GM18907 (cell line): Measurements from ENCODE around the gene MEST.
"Not testable (repeated sequence)": the region's sequence is repeated elsewhere in the genome, so short reads cannot be mapped to it uniquely, and the experiment has no call there.

ENCODE experiments used
- ATAC-seq: cut with Tn5 transposase; IDR thresholded peaks from one replicate; pipeline ENCODE4 v1.9.1; 2021; ENCODE audit warnings: mild to moderate bottlenecking, moderate library complexity; ENCODE audit not compliant: unreplicated experiment

MEST gene

DNA sequence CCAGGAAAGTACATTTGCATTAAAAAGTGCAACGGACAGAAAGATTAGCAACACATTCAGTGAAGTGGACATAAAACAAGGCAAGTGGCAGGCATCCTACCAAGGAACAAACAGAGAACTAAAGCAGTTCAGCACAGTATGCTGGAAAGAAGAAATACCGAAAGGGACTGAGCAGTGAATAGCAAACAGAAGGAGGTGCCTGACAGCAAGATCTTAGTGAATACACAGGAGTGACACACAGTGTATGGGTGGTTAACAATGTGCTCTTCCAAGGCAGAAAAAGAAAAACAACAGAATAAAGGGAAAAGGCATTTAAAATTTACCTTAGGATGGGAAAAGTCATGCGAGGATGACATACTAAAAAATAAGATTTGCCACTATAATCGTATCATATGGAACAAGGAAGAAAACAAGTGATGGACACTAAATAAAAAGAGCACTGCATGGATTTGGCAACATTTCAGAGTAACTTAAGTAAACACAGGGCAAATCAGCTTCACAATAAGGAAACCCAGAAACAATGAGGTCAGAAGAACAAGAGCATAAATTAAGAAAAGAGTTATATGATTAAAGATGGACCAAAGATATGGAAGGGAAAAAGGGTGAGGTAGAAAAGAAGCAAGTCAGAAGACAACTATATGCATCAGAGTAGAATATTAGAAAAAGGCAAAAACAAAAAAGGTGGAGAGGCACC, 29.5 kb downstream of the MEST start:
- ATAC-seq, result no peak

DNA sequence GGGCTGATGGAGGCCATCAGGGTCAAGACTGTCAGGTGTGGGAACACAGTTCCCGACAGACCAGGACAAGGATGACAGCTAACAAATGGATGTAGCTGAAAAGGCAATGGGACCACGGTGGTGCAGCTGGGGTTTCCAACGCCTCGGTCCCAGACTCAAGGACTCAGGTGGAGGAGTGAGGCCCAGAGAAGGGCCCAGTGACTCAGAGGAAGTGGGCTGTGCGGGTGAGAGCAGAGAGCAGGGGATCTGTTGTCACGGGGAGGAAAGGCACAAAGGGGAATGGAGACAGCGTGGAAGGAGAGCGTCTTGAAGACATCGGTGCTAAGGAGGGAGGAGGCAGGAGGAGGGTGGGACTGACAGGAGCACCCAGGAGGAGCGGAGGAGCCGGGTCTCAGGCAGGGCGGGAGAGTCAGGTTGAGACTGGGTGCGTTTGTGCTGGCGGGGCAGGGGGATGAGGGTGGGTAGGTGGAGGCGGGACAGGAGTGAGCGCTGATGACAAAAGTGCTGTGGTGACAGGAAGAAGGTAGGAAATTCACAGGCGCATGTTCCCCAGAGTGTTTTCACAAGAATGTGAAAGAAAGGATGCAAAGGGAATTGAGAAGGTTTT, 31.7 kb downstream of the MEST start:
- ATAC-seq, result not testable (repeated sequence)

DNA sequence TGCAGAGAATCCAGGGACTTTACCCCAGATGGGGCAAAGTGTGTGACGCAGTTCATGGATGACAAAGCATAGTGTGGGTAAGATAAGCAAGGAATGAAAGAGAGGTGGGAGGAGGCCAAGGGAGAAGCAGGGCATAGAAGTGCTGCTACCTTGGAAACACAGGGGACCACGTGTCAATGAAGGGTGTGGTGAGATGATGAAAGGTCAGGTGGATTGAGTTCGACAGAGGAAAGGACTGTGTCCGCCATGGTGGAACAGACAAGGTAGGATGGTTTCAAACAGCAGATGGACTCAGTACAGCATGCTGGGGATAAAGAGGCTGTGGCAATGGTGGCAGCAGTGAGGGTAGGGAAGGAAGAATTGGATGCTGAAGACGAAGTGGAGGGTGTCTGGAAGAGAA, 32.7 kb downstream of the MEST start:
- ATAC-seq, result no peak

DNA sequence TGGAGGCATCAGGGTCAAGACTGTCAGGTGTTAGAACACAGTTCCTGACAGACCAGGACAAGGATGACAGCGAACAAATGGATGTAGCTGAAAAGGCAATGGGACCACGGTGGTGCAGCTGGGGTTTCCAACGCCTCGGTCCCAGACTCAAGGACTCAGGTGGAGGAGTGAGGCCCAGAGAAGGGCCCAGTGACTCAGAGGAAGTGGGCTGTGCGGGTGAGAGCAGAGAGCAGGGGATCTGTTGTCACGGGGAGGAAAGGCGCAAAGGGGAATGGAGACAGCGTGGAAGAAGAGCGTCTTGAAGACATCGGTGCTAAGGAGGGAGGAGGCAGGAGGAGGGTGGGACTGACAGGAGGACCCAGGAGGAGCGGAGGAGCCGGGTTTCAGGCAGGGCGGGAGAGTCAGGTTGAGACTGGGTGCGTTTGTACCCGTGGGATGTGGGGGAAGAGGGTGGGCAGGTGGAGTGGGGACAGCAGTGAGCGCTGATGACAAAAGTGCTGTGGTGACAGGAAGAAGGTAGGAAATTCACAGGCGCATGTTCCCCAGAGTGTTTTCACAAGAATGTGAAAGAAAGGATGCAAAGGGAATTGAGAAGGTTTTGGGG, 36.0 kb downstream of the MEST start:
- ATAC-seq, result not testable (repeated sequence)

DNA sequence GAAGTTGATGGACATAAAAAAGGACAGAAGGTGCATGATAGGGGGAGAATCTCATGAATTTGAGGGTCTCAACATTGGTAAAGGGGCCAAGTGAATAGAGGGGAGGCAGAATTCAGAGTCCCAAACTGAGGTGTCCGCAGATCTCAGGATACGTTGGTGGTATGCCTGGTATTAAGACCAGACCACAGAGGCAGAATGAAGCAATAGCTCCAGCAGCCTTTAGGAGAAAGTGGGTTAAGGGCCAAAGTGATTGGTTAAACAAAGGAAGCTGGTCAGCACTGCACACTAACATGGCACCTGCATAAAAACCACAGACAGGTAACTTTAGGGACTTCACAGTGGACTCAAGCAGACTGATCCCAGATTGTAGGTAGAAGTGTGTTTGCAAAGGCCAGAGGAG, 37.5 kb downstream of the MEST start:
- no peak for ATAC-seq

DNA sequence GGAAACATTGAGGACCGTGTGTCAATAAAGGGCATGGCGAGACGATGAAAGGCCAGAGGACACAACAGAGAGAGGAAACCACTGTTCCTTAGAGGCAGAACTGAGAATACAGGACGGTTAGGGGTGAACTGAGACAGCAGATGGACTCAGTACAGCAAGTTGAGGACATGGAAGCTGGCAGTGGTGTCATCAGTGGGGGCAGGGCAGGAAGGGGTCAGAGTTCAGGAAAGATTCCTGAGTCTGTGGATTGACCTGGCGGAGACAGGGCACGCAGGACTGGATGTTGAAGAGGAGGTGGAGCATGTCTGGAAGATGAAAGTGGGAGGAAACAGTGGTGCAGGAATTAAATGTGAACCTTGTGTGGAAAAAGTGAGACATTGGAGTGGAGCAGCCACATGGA, 46.0 kb downstream of the MEST start:
- not testable (repeated sequence) for ATAC-seq

DNA sequence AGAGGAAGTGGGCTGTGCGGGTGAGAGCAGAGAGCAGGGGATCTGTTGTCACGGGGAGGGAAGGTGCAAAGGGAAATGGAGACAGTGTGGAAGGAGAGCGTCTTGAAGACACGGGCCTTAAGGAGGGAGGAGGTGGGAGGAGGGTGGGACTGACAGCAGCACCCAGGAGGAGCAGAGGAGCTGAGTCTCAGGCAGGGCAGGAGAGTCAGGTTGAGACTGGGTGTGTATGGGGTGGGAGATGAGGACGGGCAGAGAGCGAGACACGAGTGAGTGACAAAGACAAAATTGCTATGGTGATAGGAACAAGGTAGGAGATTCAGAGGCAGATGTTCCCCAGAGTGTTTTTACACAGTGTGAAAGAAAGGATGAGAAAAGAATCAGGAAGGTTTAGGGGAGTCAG, 49.4 kb downstream of the MEST start:
- ATAC-seq, result not testable (repeated sequence)

DNA sequence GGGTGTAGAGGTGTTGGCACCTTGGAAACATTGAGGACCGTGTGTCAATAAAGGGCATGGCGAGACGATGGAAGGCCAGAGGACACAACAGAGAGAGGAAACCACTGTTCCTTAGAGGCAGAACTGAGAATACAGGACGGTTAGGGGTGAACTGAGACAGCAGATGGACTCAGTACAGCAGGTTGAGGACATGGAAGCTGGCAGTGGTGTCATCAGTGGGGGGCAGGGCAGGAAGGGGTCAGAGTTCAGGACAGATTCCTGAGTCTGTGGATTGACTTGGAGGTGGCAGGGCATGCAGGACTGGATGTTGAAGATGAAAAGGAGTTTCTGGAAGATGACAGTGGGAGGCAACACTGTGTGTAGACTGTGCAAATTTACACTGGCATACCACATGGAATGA, 50.4 kb downstream of the MEST start:
- not testable (repeated sequence) for ATAC-seq

DNA sequence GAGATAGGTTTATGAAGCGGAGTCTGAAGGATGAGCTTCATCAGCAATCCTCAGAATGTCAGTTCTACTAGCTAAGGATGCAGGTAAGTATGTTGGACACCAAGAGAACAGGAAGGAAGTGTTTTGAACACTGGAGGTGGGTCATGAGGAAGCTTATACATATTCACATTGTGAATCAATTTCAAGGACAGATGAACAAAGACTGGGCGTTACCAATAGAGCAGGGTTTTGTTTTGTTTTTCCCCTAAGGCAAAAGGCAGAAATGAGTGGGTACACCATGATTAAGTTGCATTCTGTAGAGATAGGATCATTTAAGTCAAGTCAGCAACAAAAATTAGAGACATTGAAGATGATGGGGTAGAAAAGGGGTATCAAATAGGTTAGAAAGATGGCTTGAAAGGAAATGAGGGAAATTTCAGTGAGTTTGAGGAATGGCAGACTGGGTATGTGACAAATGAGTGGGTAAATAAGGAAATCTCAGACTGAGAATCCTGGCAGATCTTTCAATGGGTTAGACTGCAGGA, 51.7 kb downstream of the MEST start:
- no peak for ATAC-seq

DNA sequence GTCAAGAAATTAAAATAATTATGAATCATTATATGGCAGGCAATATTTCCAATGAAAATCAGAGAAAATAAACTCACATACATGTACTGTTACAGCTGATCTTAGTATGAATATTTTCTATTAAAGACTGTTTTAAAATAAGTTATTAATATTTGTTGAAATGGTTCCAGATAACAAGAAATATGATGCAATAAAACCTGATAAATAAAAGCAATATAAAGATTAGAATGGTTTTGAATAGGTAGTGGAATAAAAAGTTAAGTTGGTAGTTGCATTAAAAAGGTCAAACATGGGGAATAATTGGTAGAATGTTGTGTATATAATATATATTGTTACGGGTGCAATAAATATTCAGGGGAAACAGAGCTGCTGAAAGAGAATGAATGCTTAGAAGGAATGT, 52.5 kb downstream of the MEST start:
- no peak for ATAC-seq

DNA sequence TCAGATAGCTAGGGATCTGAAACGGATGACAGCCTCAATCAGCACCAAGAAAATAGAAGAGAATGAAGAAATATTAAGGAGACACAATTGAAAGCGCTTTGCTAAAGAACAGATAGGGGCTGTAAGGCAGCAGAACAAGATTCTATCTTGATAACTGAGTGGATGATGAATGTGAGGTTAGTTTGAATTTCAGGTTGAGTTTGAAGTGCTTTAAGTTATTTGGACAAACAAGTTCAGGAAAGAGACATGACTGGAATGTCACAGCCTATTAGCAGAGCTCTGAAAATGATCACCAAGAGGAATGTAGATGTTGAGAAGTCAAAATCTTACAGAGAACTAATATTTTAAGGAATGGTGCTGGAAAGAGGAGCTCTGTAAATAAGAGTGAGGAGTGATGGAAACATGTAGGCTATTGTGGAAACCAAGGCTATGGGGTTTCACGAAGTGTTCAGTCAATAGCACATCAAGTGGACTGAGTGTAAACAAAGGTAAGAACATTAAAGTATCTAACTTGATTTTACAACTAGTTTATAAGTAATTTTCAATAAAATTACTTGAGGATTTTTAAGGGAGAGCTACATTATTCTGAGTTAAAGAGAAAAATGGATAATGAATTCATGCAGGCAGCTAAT, 61.6 kb downstream of the MEST start:
- no peak for ATAC-seq

DNA sequence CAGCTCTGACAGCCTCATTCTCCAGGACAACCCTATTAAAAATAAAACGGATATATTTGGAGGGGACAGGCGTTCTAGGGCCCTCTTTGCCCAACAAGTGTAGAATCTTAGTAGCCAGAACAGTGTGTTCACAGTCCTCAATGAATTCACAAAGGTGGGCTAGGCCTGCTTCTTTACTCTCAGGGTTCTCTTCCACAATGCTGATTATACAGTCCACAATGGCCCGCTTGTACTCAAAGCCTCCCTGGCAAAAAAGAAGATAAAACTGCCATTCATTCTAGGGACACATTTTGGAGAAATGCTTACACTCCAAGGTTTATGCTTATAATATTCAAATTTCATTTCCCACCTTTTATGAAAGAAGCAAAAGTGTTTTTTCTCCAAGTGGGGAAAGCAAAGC, 62.6 kb downstream of the MEST start:
- ATAC-seq, result no peak
